ENCODE results near the gene HBA1. TPM values are rescaled to one million over a fixed set of nuclear protein-coding genes. Genes with fewer than 3 reads are reported as not detected.
A peak's percentile ranks its signal among the peaks of the same experiment; 100 is the strongest.
"Not testable (repeated sequence)": the region's sequence is repeated elsewhere in the genome, so short reads cannot be mapped to it uniquely, and the experiment has no call there.

The HBA1 gene
- total RNA-seq, 4 donors from 2014 or later: 56.8 to 998 (median 122) TPM

- ATAC-seq (ENCODE audit: low FRiP score) (no peak), DNase-seq (ENCODE audit: low spot score) (no peak)
- TF ChIP-seq CTCF (IDR thresholded peaks at IDR 0.05): no peak
Observed at GRCh38 chr16:160691-161190, 15.7 kb upstream of the HBA1 start.

GRCh38 chr16:162271-162991 lies 14.0 kb upstream of the HBA1 start:
- no peak for TF ChIP-seq CTCF (IDR thresholded peaks at IDR 0.05)
- ATAC-seq (ENCODE audit: low FRiP score) (no peak), DNase-seq (ENCODE audit: low spot score) (no peak)

GRCh38 chr16:163139-163538 lies 13.3 kb upstream of the HBA1 start:
- not testable (repeated sequence) for ATAC-seq (ENCODE audit: low FRiP score); DNase-seq (ENCODE audit: low spot score)

- ATAC-seq (ENCODE audit: low FRiP score): peak; percentile 24
- not testable (repeated sequence) for DNase-seq (ENCODE audit: low spot score)
Observed at GRCh38 chr16:163696-164095, 12.8 kb upstream of the HBA1 start.

GRCh38 chr16:164134-164823 lies 12.2 kb upstream of the HBA1 start:
- not testable (repeated sequence) for DNase-seq (ENCODE audit: low spot score)
- ATAC-seq (ENCODE audit: low FRiP score): peak; percentile 9

- no peak for DNase-seq (ENCODE audit: low spot score)
Observed at GRCh38 chr16:164827-165538, 11.5 kb upstream of the HBA1 start.

GRCh38 chr16:165539-166374 lies 10.7 kb upstream of the HBA1 start, which contains the start of gene HBM:
HBM (plus strand) TSS chr16:165978; CDS start chr16:165998, 20 bp downstream.
- no peak for TF ChIP-seq CTCF (IDR thresholded peaks at IDR 0.05)
- ATAC-seq (ENCODE audit: low FRiP score) (no peak), DNase-seq (ENCODE audit: low spot score) (no peak)

More at GRCh38 chr16:164827-165538, 11.5 kb upstream of the HBA1 start:
- no peak for ATAC-seq (ENCODE audit: low FRiP score)
- TF ChIP-seq CTCF (IDR thresholded peaks at IDR 0.05): no peak
